Measurements from ENCODE around the gene TAS2R60. TPM values are rescaled to one million over a fixed set of nuclear protein-coding genes. Genes with fewer than 3 reads are reported as not detected.

Gene TAS2R60
- polyA plus RNA-seq, 1 donor (not counting 4 experiments of a cell fraction or from before 2014, with no cell fraction given), result 0.17 TPM

- no peak overlapping the region for H2AFZ ChIP-seq (ENCODE audit: control insufficient read depth, low read length)
- no peak overlapping the region for H3K9ac ChIP-seq (ENCODE audit: control insufficient read depth, extremely low read depth, insufficient read depth, low read length)
- TF ChIP-seq EZH2 (IDR thresholded peaks at IDR 0.05; ENCODE audit: low read length) (no peak), CTCF (optimal IDR thresholded peaks at IDR 0.05 in 1 of 3, IDR thresholded peaks at IDR 0.05 in 1 of 3, conservative IDR thresholded peaks at IDR 0.05 in 1 of 3; ENCODE audit: extremely low read depth in 1 of 3, insufficient read depth in 2 of 3, low read length in 3 of 3) (no peak)
- peaks cover 20% of the 10 kb centered on the region for H3K4me1 ChIP-seq (ENCODE audit: control insufficient read depth, extremely low read depth, insufficient read depth, low read length)
- H3K79me2 ChIP-seq (ENCODE audit: control insufficient read depth, insufficient read depth, low read length), result peaks cover 7% of the 10 kb centered on the region
- no peak for DNase-seq (ENCODE audit: low read depth, low spot score)
- peaks cover 0 to 7% of the 10 kb centered on the region in 2 experiments for H3K36me3 ChIP-seq (ENCODE audit: control insufficient read depth in 2 of 2, extremely low read depth in 1 of 2, insufficient read depth in 2 of 2, low read length in 2 of 2)
- peaks cover 3% of the 10 kb centered on the region for H3K9me1 ChIP-seq (ENCODE audit: control insufficient read depth, extremely low read depth, insufficient read depth, low read length)
- H3K4me3 ChIP-seq (ENCODE audit: control insufficient read depth in 2 of 3, extremely low read depth in 1 of 3, insufficient read depth in 2 of 3, low read depth in 1 of 3, low read length in 3 of 3), result no peak overlapping the region
- H3K27me3 ChIP-seq (ENCODE audit: control insufficient read depth, extremely low read depth, insufficient read depth, low read length), result no peaks in the 10 kb centered on the region
- no peak overlapping the region for H3K27ac ChIP-seq (ENCODE audit: control insufficient read depth, insufficient read depth, low read length)
- H4K20me1 ChIP-seq (ENCODE audit: control insufficient read depth, extremely low read depth, insufficient read depth, low read length), result no peaks in the 10 kb centered on the region
- no peak overlapping the region for H3K4me2 ChIP-seq (ENCODE audit: control insufficient read depth, extremely low read depth, insufficient read depth, low read depth, low read length)
- H3K9me3 ChIP-seq (ENCODE audit: control insufficient read depth, low read depth, low read length), result no peaks in the 10 kb centered on the region
- dilution Hi-C loops (cut with MboI; ENCODE audit: extremely low pct_ligation_motif_present, low sequenced_read_pairs), result no loop called here
- FAIRE-seq, result no peak
Measured at GRCh38 chr7:143405173-143406001, 37.9 kb upstream of the TAS2R60 start.

GRCh38 chr7:143406002-143406357 is 37.3 kb upstream of the TAS2R60 start:
- H3K4me3 ChIP-seq (ENCODE audit: control insufficient read depth in 2 of 3, extremely low read depth in 1 of 3, insufficient read depth in 2 of 3, low read depth in 1 of 3, low read length in 3 of 3), result no peak overlapping the region
- peaks cover 20% of the 10 kb centered on the region for H3K4me1 ChIP-seq (ENCODE audit: control insufficient read depth, extremely low read depth, insufficient read depth, low read length)
- TF ChIP-seq CTCF (optimal IDR thresholded peaks at IDR 0.05 in 1 of 3, IDR thresholded peaks at IDR 0.05 in 1 of 3, conservative IDR thresholded peaks at IDR 0.05 in 1 of 3; ENCODE audit: extremely low read depth in 1 of 3, insufficient read depth in 2 of 3, low read length in 3 of 3), result no peak
- no peak for TF ChIP-seq EZH2 (IDR thresholded peaks at IDR 0.05; ENCODE audit: low read length)
- no peak overlapping the region for H3K9ac ChIP-seq (ENCODE audit: control insufficient read depth, extremely low read depth, insufficient read depth, low read length)
- no peak for DNase-seq (ENCODE audit: low read depth, low spot score)
- peaks cover 7% of the 10 kb centered on the region for H3K79me2 ChIP-seq (ENCODE audit: control insufficient read depth, insufficient read depth, low read length)
- H3K9me3 ChIP-seq (ENCODE audit: control insufficient read depth, low read depth, low read length), result no peaks in the 10 kb centered on the region
- dilution Hi-C loops (cut with MboI; ENCODE audit: extremely low pct_ligation_motif_present, low sequenced_read_pairs), result no loop called here
- H3K4me2 ChIP-seq (ENCODE audit: control insufficient read depth, extremely low read depth, insufficient read depth, low read depth, low read length), result no peak overlapping the region
- H4K20me1 ChIP-seq (ENCODE audit: control insufficient read depth, extremely low read depth, insufficient read depth, low read length), result no peaks in the 10 kb centered on the region
- FAIRE-seq, result no peak
- H3K27me3 ChIP-seq (ENCODE audit: control insufficient read depth, extremely low read depth, insufficient read depth, low read length), result no peaks in the 10 kb centered on the region
- no peak overlapping the region for H3K27ac ChIP-seq (ENCODE audit: control insufficient read depth, insufficient read depth, low read length)
- H3K36me3 ChIP-seq (ENCODE audit: control insufficient read depth in 2 of 2, extremely low read depth in 1 of 2, insufficient read depth in 2 of 2, low read length in 2 of 2), result peaks cover 0 to 7% of the 10 kb centered on the region in 2 experiments
- H3K9me1 ChIP-seq (ENCODE audit: control insufficient read depth, extremely low read depth, insufficient read depth, low read length), result peaks cover 3% of the 10 kb centered on the region
- no peak overlapping the region for H2AFZ ChIP-seq (ENCODE audit: control insufficient read depth, low read length)

Data from keratinocyte (primary cell).